ENCODE data around the gene MDK.

DNA sequence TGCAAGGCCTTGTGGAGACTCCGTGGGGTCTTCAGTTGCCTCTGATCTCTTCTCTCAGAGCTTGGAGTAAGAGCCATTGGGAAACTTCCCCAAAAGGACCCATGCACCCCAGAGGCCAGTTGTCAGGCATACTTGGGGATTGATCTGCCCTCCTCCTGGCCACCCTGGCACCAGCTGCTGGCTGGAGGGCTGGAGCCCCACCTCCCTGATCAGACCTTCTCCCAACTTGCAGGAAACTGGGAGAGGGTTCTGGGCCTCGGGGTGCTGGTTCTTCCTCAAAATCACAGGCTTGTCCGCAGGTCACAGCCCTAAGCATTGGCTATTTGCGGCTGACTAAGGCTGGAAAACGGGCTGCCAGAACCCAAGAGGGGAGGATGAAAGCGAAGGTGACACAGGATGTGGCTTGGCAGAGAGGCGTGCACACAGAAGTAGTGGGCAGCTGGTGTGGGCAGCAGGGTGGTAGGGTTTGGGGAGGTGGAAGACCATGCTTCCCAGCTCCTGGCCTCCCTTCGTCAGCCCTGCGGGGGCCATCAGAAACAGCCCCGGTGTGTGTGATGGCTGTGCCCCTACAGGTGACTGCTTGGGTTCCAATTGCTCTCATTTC lies 35.5 kb upstream of the MDK start:
- TF ChIP-seq POLR2A (IDR thresholded peaks at IDR 0.05; ENCODE audit: low read depth, low read length) (no peak), POLR2AphosphoS5 (IDR thresholded peaks at IDR 0.05; ENCODE audit: low read depth, low read length) (no peak)

Data from GM12892 (cell line).